CD14-positive monocyte (primary cell): ENCODE data around the gene NDUFA5. TPM values are rescaled to one million over a fixed set of nuclear protein-coding genes. Genes with fewer than 3 reads are reported as not detected.

Experiments
- DNase-seq, 3 donors: peaks; one replicate each; pipeline ENCODE4 v3.0.0-alpha.2; 2011 to 2022
- H2AFZ ChIP-seq: 2 replicates; pipeline ENCODE4 v1.6.0; 2012; ENCODE audit warnings: mild to moderate bottlenecking, low read depth, low read length, inconsistent platforms; ENCODE audit not compliant: insufficient read depth, poor library complexity, severe bottlenecking
- H3K27ac ChIP-seq, 2 donors: 1 replicate in 1 of 2; 2 replicates in 1 of 2; pipeline ENCODE4 v1.5.1; 2012 to 2013; ENCODE audit warnings: low read length in 2 of 2, control low read depth in 1 of 2, inconsistent platforms in 1 of 2, low read depth in 1 of 2, mild to moderate bottlenecking in 1 of 2
- H3K27me3 ChIP-seq, 2 donors: one replicate each; pipeline versions ENCODE4 v1.6.0 to v1.6.1; 2011 to 2013; ENCODE audit warnings: low read length in 2 of 2; ENCODE audit not compliant: control insufficient read depth in 2 of 2, insufficient read depth in 2 of 2
- H3K36me3 ChIP-seq, 2 donors: replicated peaks in 1 of 2; 1 replicate in 1 of 2; 2 replicates in 1 of 2; pipeline versions ENCODE4 v1.5.1 to v1.6.1; 2012 to 2013; ENCODE audit warnings: low read length in 2 of 2, control low read depth in 1 of 2, inconsistent platforms in 1 of 2, mild to moderate bottlenecking in 1 of 2; ENCODE audit not compliant: insufficient read depth in 2 of 2, control insufficient read depth in 1 of 2
- H3K4me1 ChIP-seq, 2 donors: 1 replicate in 1 of 2; 2 replicates in 1 of 2; pipeline versions ENCODE4 v1.5.1 to v1.6.1; 2012 to 2013; ENCODE audit warnings: low read length in 2 of 2, control low read depth in 1 of 2, inconsistent platforms in 1 of 2, mild to moderate bottlenecking in 1 of 2, moderate library complexity in 1 of 2; ENCODE audit not compliant: insufficient read depth in 2 of 2, control insufficient read depth in 1 of 2
- H3K4me2 ChIP-seq: replicated peaks from 2 replicates; pipeline ENCODE3; 2012; ENCODE audit warnings: low read length, moderate library complexity, mild to moderate bottlenecking; ENCODE audit not compliant: poor library complexity, severe bottlenecking; ENCODE audit errors: extremely low read depth
- H3K4me3 ChIP-seq, 3 experiments: fragments of 200-600 bp in 1 of 3; sonication (generic) in 1 of 3; replicated peaks in 1 of 3; 1 replicate in 2 of 3; 2 replicates in 1 of 3; pipeline ENCODE4 v1.5.1; 2011 to 2013; ENCODE audit warnings: low read length in 3 of 3, mild to moderate bottlenecking in 3 of 3, control low read depth in 2 of 3, low read depth in 2 of 3, inconsistent platforms in 1 of 3, moderate library complexity in 1 of 3
- H3K79me2 ChIP-seq: 2 replicates; pipeline ENCODE4 v1.6.0; 2012; ENCODE audit warnings: mild to moderate bottlenecking, control low read depth, inconsistent platforms, low read length, moderate library complexity; ENCODE audit not compliant: insufficient read depth
- H3K9ac ChIP-seq: 2 replicates; pipeline ENCODE4 v1.6.0; 2017; ENCODE audit warnings: low read length, mild to moderate bottlenecking; ENCODE audit not compliant: insufficient read depth, poor library complexity, severe bottlenecking
- H3K9me3 ChIP-seq, 2 donors: replicated peaks in 1 of 2; 1 replicate in 1 of 2; 2 replicates in 1 of 2; pipeline versions ENCODE4 v1.5.1 to v1.6.1; 2012 to 2013; ENCODE audit warnings: low read length in 2 of 2, control low read depth in 1 of 2; ENCODE audit not compliant: control insufficient read depth in 1 of 2, insufficient read depth in 1 of 2
- H4K20me1 ChIP-seq: 2 replicates; pipeline ENCODE4 v1.6.0; 2012; ENCODE audit warnings: mild to moderate bottlenecking, low read length, control low read depth, moderate library complexity; ENCODE audit not compliant: insufficient read depth
- H3K27ac Mint-ChIP-seq, 7 donors: one replicate each; pipeline ENCODE4 v1.8.0; 2020; ENCODE audit warnings: mild to moderate bottlenecking in 7 of 7, mixed read lengths in 7 of 7, moderate library complexity in 6 of 7, inconsistent platforms in 2 of 7
- H3K27me3 Mint-ChIP-seq, 3 donors: one replicate each; pipeline ENCODE4 v1.8.0; 2021 to 2022; ENCODE audit warnings: low read depth in 3 of 3, mild to moderate bottlenecking in 3 of 3, mixed read lengths in 3 of 3, moderate library complexity in 3 of 3, inconsistent platforms in 1 of 3
- H3K36me3 Mint-ChIP-seq, 2 donors: one replicate each; pipeline ENCODE4 v1.8.0; 2020; ENCODE audit warnings: mixed read lengths in 2 of 2, inconsistent platforms in 1 of 2, mild to moderate bottlenecking in 1 of 2
- H3K4me1 Mint-ChIP-seq: one replicate; pipeline ENCODE4 v1.8.0; 2020; ENCODE audit warnings: mild to moderate bottlenecking, mixed read lengths
- H3K4me3 Mint-ChIP-seq, 2 donors: one replicate each; pipeline ENCODE4 v1.8.0; 2020; ENCODE audit warnings: mild to moderate bottlenecking in 2 of 2, mixed read lengths in 2 of 2, moderate library complexity in 1 of 2
- H3K9me3 Mint-ChIP-seq, 7 donors: one replicate each; pipeline ENCODE4 v1.8.0; 2020 to 2022; ENCODE audit warnings: mixed read lengths in 7 of 7, mild to moderate bottlenecking in 6 of 7, moderate library complexity in 6 of 7, inconsistent platforms in 2 of 7
- CTCF ChIP-seq: fragments of 200-600 bp; IDR thresholded peaks from one replicate; pipeline ENCODE4 v1.8.0; 2022; ENCODE audit warnings: antibody characterized with exemption, mild to moderate bottlenecking
- WGBS: methylation state at CpG from one replicate; pipeline ENCODE4 v1.1.5; 2013; ENCODE audit warnings: missing lambda C conversion rate; ENCODE audit not compliant: insufficient coverage; 5-methylcytosine and 5-hydroxymethylcytosine counted together
- intact Hi-C, 2 donors: fragments of 100-400 bp; cut with micrococcal nuclease; formaldehyde crosslinking; loops; one replicate each; pipeline versions ENCODE4 v1.15.0 to v1.15.1; 2023
- polyA plus RNA-seq, 3 donors: library from polyadenylated mRNA; depleted of rRNA in 1 of 3; unstranded in 2 of 3; stranded (reverse) in 1 of 3; fragments of 300-500 nt in 2 of 3; fragments of >200 nt in 1 of 3; fragmentation: Illumina TruSeq in 2 of 3; gene quantifications; 1 replicate in 2 of 3; 2 replicates in 1 of 3; pipeline ENCODE4 v1.2.3, GENCODE V29; 2012 to 2021

Gene NDUFA5
- polyA plus RNA-seq, 3 donors, result 6.9 to 49.2 (median 37.3) TPM

GRCh38 chr7:123569352-123570010, 11.9 kb upstream of the NDUFA5 start:
- Mint-ChIP-seq H3K4me1 (peaks cover 11% of the 10 kb centered on the region), H3K9me3 (no peaks in the 10 kb centered on the region), H3K27ac (peak overlapping the region in 4 of 7 donors; percentile 9 to 62 (median 44)), H3K27me3 (peaks cover 0 to 5% (median 1%) of the 10 kb centered on the region in 3 donors), H3K4me3 (no peak overlapping the region), H3K36me3 (no peaks in the 10 kb centered on the region)
- Histone ChIP-seq H3K27me3 (peaks cover 0 to 2% of the 10 kb centered on the region in 2 donors), H3K79me2 (no peaks in the 10 kb centered on the region), H3K4me1 (no peaks in the 10 kb centered on the region), H3K27ac (peak overlapping the region in 1 of 2 donors; percentile 31), H3K4me3 (no peak overlapping the region), H3K4me2 (no peak overlapping the region), H3K9ac (no peak overlapping the region), H3K9me3 (no peaks in the 10 kb centered on the region), H3K36me3 (no peaks in the 10 kb centered on the region), H4K20me1 (no peaks in the 10 kb centered on the region), H2AFZ (no peak overlapping the region)
- peak in 1 of 3 donors; percentile 16 for DNase-seq
- no peak for TF ChIP-seq CTCF
- intact Hi-C loops, result no loop called here
- 0% methylated on average over 1 of the region's 2 CpGs for WGBS

GRCh38 chr7:123562121-123562520, 4.5 kb upstream of the NDUFA5 start:
- Histone ChIP-seq H3K4me2 (no peak overlapping the region), H2AFZ (no peak overlapping the region), H3K9me3 (no peaks in the 10 kb centered on the region), H4K20me1 (no peaks in the 10 kb centered on the region), H3K79me2 (peaks cover 5% of the 10 kb centered on the region), H3K27ac (no peak overlapping the region), H3K27me3 (peaks cover 2 to 8% of the 10 kb centered on the region in 2 donors), H3K9ac (no peak overlapping the region), H3K4me1 (peaks cover 4 to 6% of the 10 kb centered on the region in 2 donors), H3K36me3 (no peaks in the 10 kb centered on the region), H3K4me3 (no peak overlapping the region)
- intact Hi-C loops, result no loop called here
- no peak for TF ChIP-seq CTCF
- Mint-ChIP-seq H3K9me3 (peaks cover 0 to 2% (median 0%) of the 10 kb centered on the region in 7 donors), H3K4me1 (peaks cover 3% of the 10 kb centered on the region), H3K27ac (no peak overlapping the region), H3K36me3 (peaks cover 0 to 2% of the 10 kb centered on the region in 2 donors), H3K4me3 (no peak overlapping the region), H3K27me3 (peaks cover 7 to 10% (median 9%) of the 10 kb centered on the region in 3 donors)
- DNase-seq, result no peak
